ENCODE results near the gene RAPGEF3. TPM values are rescaled to one million over a fixed set of nuclear protein-coding genes. Genes with fewer than 3 reads are reported as not detected.

The RAPGEF3 gene
- total RNA-seq, 4 donors from 2014 or later, result 24.2 to 270 (median 59.1) TPM

DNA sequence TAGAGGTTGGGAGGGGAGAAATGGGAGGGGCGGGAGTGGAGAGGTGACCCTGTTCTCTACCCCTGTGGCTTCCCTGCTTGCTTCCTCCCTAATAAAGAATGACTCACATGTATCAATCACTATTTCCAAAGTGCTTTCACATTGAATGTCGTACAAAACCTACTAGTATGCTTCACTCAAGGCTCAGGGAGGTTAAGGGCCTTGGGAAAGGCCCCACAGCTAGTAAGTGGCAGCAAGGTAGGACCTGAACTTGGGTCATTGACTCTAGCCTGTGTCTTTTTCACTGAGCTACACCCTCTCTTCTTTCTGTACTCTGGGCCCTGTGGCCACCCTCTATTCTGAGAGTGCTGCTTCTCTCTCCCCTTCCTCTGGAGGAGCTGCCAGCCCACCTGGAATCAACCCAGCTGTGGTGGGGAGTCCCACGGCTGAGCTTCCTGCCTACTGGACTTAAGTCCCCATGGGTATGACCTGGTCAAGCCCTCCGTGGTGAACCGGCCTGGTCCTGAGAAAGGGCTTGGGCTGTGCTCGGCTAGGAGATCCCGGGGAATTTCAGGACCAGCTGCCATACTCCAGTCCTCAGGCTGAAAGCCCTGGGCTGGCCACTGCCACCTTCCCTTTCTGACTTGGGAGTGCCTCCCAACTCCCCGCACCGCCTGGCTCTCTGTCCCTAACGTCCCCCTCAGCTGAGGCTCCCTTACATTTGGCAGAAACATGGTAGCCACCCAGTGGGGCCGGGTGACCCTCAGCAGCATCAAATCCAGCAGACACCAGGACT, 27.4 kb upstream of the RAPGEF3 start:
- ATAC-seq (ENCODE audit: low FRiP score) (no peak), DNase-seq (ENCODE audit: low spot score) (no peak)
- TF ChIP-seq, protein P1, sequence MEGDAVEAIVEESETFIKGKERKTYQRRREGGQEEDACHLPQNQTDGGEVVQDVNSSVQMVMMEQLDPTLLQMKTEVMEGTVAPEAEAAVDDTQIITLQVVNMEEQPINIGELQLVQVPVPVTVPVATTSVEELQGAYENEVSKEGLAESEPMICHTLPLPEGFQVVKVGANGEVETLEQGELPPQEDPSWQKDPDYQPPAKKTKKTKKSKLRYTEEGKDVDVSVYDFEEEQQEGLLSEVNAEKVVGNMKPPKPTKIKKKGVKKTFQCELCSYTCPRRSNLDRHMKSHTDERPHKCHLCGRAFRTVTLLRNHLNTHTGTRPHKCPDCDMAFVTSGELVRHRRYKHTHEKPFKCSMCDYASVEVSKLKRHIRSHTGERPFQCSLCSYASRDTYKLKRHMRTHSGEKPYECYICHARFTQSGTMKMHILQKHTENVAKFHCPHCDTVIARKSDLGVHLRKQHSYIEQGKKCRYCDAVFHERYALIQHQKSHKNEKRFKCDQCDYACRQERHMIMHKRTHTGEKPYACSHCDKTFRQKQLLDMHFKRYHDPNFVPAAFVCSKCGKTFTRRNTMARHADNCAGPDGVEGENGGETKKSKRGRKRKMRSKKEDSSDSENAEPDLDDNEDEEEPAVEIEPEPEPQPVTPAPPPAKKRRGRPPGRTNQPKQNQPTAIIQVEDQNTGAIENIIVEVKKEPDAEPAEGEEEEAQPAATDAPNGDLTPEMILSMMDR (IDR thresholded peaks at IDR 0.05), result no peak

DNA sequence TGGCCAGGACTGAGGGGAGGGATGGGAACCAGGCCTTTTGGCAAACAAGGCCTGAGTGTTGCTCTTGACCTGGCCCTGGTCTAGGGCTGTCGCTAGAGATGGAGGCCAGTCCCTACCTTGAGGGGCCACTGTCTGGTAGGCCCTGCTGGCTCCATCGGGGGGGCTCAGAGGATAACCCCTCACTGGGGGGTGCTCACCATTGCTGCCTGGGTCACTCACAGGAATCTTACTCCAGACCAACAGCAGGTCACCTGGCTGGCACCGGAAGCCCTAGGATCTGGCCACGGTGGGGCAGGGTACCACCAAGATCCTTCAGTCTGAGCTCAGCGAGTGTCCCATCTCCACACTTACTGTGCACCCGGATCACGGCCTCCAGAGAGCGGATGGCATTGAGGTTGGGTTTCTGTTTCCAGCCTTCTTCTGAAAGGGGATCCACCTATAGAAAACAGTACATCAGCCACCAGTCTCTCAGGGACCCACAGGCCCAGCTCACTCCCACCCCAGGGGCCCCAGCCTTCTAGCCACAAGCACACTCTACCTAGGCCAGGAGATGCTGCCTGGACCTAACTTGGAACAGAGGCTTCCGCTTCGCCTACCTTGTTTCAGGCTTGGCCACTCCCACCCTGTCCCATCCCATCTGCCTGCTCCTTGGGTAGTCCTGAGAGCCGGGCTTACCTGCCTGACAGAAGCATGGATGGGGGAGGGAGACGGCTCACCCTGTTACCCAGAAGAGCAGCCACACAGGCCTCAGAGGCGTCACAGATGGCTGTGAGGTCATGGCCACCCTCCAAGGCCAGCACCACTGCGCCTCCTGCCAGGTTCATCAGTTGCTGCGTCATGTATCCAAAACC, 26.6 kb upstream of the RAPGEF3 start:
- TF ChIP-seq, protein P1 (IDR thresholded peaks at IDR 0.05), result no peak
- ATAC-seq (ENCODE audit: low FRiP score), result no peak
- no peak for DNase-seq (ENCODE audit: low spot score)

DNA sequence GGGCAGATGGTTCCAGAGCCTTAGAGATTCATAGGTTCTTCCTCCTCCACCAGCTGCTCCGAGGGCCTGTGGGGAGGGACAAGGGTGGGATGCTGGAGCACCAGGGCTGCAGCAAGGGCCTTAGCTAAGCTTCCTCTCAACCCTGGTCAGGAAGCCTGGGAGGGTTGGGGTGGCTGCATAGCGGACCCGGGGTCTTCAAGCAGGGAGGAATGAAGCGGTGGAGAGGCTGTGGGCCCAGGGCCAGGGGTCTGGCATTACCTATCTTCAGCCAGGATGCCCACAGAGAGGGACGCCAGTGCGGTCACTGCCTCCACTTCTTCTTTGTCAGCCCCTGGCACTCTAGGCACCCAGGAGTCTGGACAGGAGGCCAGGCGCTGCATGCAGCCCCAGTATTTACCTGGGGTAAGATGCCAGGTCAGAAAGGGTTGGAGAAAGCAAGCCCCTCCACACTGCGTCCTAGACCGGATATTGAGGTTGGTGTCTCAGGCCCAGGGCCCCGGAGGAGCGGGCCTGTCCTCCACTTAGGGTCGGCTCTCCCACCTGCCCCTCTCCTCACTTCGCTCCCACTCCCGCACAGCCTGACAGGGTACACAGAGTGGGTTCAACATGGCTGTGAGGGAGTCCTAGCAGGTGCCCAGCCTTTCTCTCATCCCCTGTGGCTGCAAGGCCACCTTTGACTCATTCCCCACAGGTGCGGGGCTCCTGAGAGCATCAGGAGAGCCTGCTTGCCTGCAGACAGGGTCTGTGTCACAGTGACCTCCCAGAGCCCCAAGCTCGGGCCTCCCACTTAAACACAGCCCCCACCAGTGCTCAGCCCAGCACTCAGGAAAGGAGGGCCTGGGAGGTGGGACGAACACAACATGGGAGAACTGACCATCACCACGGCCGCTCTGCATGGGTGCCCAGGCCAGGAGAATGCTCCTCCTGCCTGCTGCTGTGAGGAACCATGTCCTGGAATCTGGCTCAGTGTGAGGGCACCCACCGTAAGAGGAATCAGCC, 25.4 kb upstream of the RAPGEF3 start:
- DNase-seq (ENCODE audit: low spot score) (no peak), ATAC-seq (ENCODE audit: low FRiP score) (no peak)
- TF ChIP-seq, protein P1 (IDR thresholded peaks at IDR 0.05), result no peak

DNA sequence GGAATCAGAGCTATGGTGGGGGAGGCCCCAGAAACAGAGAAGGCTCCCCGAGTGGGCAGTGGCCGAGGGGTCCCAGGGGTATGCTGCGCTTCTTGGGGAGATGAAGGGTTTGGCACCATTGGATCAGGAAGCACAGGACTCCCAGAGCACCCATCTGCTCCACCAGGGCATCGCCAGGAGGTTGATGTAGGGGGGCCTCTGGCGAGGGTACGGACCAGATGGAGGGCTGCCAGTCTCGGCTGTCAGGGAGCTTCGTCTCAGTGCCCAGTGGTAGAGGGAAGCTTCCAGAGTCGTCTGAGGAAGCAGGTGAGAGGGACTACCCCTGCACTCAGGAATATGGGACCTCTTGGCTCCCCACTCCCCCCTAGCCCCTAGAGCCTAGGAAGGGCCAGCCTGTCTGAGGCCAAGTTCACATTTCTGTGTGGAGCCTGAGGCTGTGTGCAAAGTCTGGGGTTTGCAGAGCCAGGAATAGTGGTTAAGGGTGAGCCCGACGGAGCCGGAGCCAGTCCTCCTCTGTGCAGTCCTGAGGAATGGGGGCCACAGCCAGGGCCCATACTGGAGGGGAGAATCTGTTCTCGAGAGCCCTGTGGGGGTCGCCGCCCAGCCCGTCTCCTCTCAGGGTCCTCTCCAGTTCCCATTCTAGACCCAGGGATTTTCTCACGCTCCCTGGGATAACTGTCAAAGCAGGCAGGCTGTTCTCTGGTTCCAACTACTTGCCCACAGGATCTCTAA, 24.5 kb upstream of the RAPGEF3 start:
- TF ChIP-seq, protein P1 (IDR thresholded peaks at IDR 0.05), result no peak
- ATAC-seq (ENCODE audit: low FRiP score) (no peak), DNase-seq (ENCODE audit: low spot score) (no peak)

DNA sequence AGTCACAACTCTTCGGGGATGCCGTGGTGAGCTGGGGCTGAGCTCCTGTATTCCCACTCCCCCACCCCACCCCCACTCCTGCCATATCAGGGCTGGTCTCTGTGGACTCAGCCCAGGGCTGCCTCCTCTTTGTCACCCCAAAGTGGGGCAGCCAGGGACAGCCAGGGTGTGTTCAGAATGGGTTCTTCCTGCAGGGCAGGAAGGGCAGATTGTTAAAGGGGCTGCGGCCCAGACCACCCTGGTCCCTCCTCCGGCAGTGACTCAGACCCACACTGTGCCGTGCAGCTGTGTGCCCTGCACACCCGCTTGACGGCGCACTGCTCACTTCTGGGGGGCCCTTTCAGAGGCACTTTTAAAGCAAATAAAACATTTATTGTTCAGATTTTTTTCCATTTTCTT, 23.7 kb upstream of the RAPGEF3 start:
- no peak for ATAC-seq (ENCODE audit: low FRiP score)
- TF ChIP-seq, protein P1 (IDR thresholded peaks at IDR 0.05), result no peak
- DNase-seq (ENCODE audit: low spot score), result no peak
